ENCODE measurements around the gene ANAPC10.

ANAPC10 gene

GRCh38 chr4:145066063-145066501 is 31.9 kb downstream of the ANAPC10 start:
- no peaks in the 10 kb centered on the region for H3K9me3 ChIP-seq (ENCODE audit: control insufficient read depth, insufficient read depth, low read length)
- no peaks in the 10 kb centered on the region for H3K27me3 ChIP-seq (ENCODE audit: control insufficient read depth, insufficient read depth, low read length)
- H3K4me3 ChIP-seq (ENCODE audit: low read depth, low read length): no peak overlapping the region
- no peak overlapping the region for H3K9ac ChIP-seq (ENCODE audit: low read depth, low read length)
- H3K36me3 ChIP-seq (ENCODE audit: control insufficient read depth, insufficient read depth, low read length): no peaks in the 10 kb centered on the region
- peaks cover 10% of the 10 kb centered on the region for H3K4me1 ChIP-seq (ENCODE audit: control insufficient read depth, insufficient read depth, low read length)

GRCh38 chr4:145061318-145061920 is 36.6 kb downstream of the ANAPC10 start:
- H3K9ac ChIP-seq (ENCODE audit: low read depth, low read length): no peak overlapping the region
- H3K4me1 ChIP-seq (ENCODE audit: control insufficient read depth, insufficient read depth, low read length): peaks cover 8% of the 10 kb centered on the region
- H3K36me3 ChIP-seq (ENCODE audit: control insufficient read depth, insufficient read depth, low read length): no peaks in the 10 kb centered on the region
- H3K27me3 ChIP-seq (ENCODE audit: control insufficient read depth, insufficient read depth, low read length): no peaks in the 10 kb centered on the region
- H3K4me3 ChIP-seq (ENCODE audit: low read depth, low read length): no peak overlapping the region
- H3K9me3 ChIP-seq (ENCODE audit: control insufficient read depth, insufficient read depth, low read length): no peaks in the 10 kb centered on the region

DNA sequence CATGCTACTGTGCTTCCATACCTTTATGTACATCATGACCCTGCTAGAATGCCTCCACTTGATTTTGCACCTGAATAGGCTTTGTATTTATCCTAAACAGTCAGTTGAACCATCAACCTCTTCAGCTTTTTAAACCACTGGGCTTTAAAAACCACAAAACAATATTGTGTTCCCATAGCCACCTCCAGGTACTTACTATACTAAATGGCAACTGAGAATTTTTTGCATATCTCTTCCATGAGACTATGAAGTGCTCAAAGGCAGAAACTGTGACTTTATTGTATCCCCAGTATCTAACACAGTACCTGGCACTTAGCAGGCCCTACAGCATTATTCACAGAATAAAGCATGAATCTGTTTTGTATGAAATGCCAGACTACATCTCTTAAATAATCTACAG is 39.7 kb downstream of the ANAPC10 start:
- no peaks in the 10 kb centered on the region for H3K36me3 ChIP-seq (ENCODE audit: control insufficient read depth, insufficient read depth, low read length)
- H3K27me3 ChIP-seq (ENCODE audit: control insufficient read depth, insufficient read depth, low read length): no peaks in the 10 kb centered on the region
- no peak overlapping the region for H3K9ac ChIP-seq (ENCODE audit: low read depth, low read length)
- no peak overlapping the region for H3K4me3 ChIP-seq (ENCODE audit: low read depth, low read length)
- H3K4me1 ChIP-seq (ENCODE audit: control insufficient read depth, insufficient read depth, low read length): no peaks in the 10 kb centered on the region
- no peaks in the 10 kb centered on the region for H3K9me3 ChIP-seq (ENCODE audit: control insufficient read depth, insufficient read depth, low read length)

- Histone ChIP-seq H3K36me3 (ENCODE audit: control insufficient read depth, insufficient read depth, low read length) (no peaks in the 10 kb centered on the region), H3K9me3 (ENCODE audit: control insufficient read depth, insufficient read depth, low read length) (no peaks in the 10 kb centered on the region), H3K4me3 (ENCODE audit: low read depth, low read length) (no peak overlapping the region), H3K9ac (ENCODE audit: low read depth, low read length) (no peak overlapping the region), H3K27me3 (ENCODE audit: control insufficient read depth, insufficient read depth, low read length) (no peaks in the 10 kb centered on the region), H3K4me1 (ENCODE audit: control insufficient read depth, insufficient read depth, low read length) (no peaks in the 10 kb centered on the region)
Measured at GRCh38 chr4:145056325-145057130, 41.5 kb downstream of the ANAPC10 start.

DNA sequence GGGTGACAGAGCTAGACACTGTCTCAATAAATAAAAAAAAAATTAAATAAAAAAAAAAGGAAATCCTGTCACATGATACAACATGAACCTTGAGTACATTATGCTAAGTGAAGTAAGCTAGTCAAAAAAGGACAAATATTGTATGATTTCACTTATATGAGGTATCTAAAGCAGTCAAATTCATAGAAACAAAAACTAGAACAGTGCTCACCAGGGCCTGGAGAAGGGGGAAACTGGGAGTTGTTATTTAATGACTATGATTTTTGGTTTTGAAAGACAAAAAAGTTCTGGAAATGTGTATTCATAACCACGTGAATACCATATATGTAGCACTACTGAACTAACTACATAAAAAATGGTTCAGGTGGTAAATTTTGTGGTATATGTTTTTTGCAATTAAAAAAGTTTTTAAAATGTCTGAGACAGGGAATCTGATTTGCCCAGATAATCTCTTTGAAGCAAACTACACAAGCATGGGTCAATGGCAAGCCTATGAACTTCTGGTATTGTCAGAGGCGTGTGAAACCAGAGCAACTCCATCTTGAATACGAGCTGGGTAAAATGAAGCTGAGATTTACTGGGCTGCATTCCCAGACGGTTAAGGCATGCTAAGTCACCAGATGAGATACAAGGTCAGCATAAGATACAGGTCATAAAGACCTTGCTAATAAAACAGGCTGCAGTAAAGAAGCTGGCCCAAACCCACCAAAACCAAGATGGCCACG is 42.3 kb downstream of the ANAPC10 start:
- no peaks in the 10 kb centered on the region for H3K4me1 ChIP-seq (ENCODE audit: control insufficient read depth, insufficient read depth, low read length)
- H3K36me3 ChIP-seq (ENCODE audit: control insufficient read depth, insufficient read depth, low read length): no peaks in the 10 kb centered on the region
- H3K9ac ChIP-seq (ENCODE audit: low read depth, low read length): no peak overlapping the region
- H3K4me3 ChIP-seq (ENCODE audit: low read depth, low read length): no peak overlapping the region
- H3K27me3 ChIP-seq (ENCODE audit: control insufficient read depth, insufficient read depth, low read length): no peaks in the 10 kb centered on the region
- no peaks in the 10 kb centered on the region for H3K9me3 ChIP-seq (ENCODE audit: control insufficient read depth, insufficient read depth, low read length)

DNA sequence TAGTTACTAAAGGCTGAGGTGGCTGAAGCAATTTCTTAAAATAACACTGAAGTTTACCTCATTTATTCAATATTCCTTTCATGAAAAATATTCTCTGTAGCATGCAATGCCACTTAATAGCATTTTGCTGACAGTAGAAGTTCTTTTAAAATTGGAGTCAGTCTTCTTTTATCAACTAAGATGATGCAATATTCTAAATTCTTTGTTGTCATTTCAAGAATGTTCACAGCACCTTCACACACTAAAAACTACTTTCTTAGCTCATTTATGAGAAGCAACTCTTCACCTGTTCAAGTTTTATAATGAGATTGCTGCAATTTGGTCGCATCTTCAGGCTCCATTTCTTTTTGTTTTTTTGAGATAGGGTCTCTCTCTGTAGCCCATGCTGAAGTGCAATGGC is 48.8 kb downstream of the ANAPC10 start:
- no peak overlapping the region for H3K4me3 ChIP-seq (ENCODE audit: low read depth, low read length)

GRCh38 chr4:145048817-145049216 is 49.2 kb downstream of the ANAPC10 start:
- Histone ChIP-seq H3K4me3 (ENCODE audit: low read depth, low read length) (no peak overlapping the region), H3K9me3 (ENCODE audit: control insufficient read depth, insufficient read depth, low read length) (no peaks in the 10 kb centered on the region), H3K9ac (ENCODE audit: low read depth, low read length) (no peak overlapping the region), H3K27me3 (ENCODE audit: control insufficient read depth, insufficient read depth, low read length) (no peaks in the 10 kb centered on the region), H3K4me1 (ENCODE audit: control insufficient read depth, insufficient read depth, low read length) (no peaks in the 10 kb centered on the region), H3K36me3 (ENCODE audit: control insufficient read depth, insufficient read depth, low read length) (no peaks in the 10 kb centered on the region)

More for the DNA sequence above, 48.8 kb downstream of the ANAPC10 start:
- H3K36me3 ChIP-seq (ENCODE audit: control insufficient read depth, insufficient read depth, low read length): no peaks in the 10 kb centered on the region
- H3K9me3 ChIP-seq (ENCODE audit: control insufficient read depth, insufficient read depth, low read length): no peaks in the 10 kb centered on the region
- H3K9ac ChIP-seq (ENCODE audit: low read depth, low read length): no peak overlapping the region
- no peaks in the 10 kb centered on the region for H3K4me1 ChIP-seq (ENCODE audit: control insufficient read depth, insufficient read depth, low read length)
- no peaks in the 10 kb centered on the region for H3K27me3 ChIP-seq (ENCODE audit: control insufficient read depth, insufficient read depth, low read length)

DNA sequence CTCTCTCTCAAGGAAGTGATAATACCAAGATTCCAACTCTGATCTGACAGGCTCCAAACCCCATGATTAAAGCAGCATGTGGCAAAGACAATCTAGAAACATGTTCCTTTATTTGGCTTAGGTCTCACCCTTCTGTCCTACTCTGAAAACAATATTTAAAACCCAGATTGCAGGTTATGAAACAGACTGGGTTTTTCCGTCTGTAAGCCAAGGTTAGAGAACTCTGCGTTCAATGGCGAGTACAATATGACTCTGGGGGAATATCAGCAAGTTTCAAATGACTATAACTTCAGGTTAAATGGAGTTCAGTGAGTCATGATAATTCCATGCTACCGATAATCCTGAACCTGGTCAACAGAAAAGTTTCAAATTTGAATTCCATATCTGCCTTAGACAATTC is 50.8 kb downstream of the ANAPC10 start:
- Histone ChIP-seq H3K4me1 (ENCODE audit: control insufficient read depth, insufficient read depth, low read length) (no peaks in the 10 kb centered on the region), H3K27me3 (ENCODE audit: control insufficient read depth, insufficient read depth, low read length) (no peaks in the 10 kb centered on the region), H3K9ac (ENCODE audit: low read depth, low read length) (no peak overlapping the region), H3K9me3 (ENCODE audit: control insufficient read depth, insufficient read depth, low read length) (no peaks in the 10 kb centered on the region), H3K4me3 (ENCODE audit: low read depth, low read length) (no peak overlapping the region), H3K36me3 (ENCODE audit: control insufficient read depth, insufficient read depth, low read length) (no peaks in the 10 kb centered on the region)

DNA sequence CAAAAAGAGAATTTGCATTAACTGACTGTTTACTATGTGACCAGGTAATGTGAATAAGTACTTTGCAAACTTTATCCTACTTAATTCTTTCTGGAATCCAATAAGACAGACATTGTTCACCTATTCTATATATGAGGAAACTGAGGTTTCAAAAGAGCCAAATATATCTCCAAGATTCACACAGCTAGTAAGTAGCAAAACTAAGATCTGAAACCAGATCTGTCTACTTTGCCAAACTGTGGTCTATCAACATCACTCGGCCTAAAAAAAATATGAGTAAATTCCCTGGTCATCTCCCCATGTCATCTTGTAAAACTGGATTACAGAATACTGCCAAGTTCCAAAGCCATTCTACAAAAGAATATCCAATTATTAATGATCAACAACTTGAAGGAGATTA is 52.8 kb downstream of the ANAPC10 start:
- Histone ChIP-seq H3K4me1 (ENCODE audit: control insufficient read depth, insufficient read depth, low read length) (no peaks in the 10 kb centered on the region), H3K36me3 (ENCODE audit: control insufficient read depth, insufficient read depth, low read length) (no peaks in the 10 kb centered on the region), H3K9me3 (ENCODE audit: control insufficient read depth, insufficient read depth, low read length) (no peaks in the 10 kb centered on the region), H3K27me3 (ENCODE audit: control insufficient read depth, insufficient read depth, low read length) (no peaks in the 10 kb centered on the region), H3K4me3 (ENCODE audit: low read depth, low read length) (no peak overlapping the region), H3K9ac (ENCODE audit: low read depth, low read length) (no peak overlapping the region)

GRCh38 chr4:145044341-145044740 is 53.7 kb downstream of the ANAPC10 start:
- Histone ChIP-seq H3K36me3 (ENCODE audit: control insufficient read depth, insufficient read depth, low read length) (no peaks in the 10 kb centered on the region), H3K27me3 (ENCODE audit: control insufficient read depth, insufficient read depth, low read length) (no peaks in the 10 kb centered on the region), H3K4me1 (ENCODE audit: control insufficient read depth, insufficient read depth, low read length) (no peaks in the 10 kb centered on the region), H3K4me3 (ENCODE audit: low read depth, low read length) (no peak overlapping the region), H3K9ac (ENCODE audit: low read depth, low read length) (no peak overlapping the region), H3K9me3 (ENCODE audit: control insufficient read depth, insufficient read depth, low read length) (no peaks in the 10 kb centered on the region)

- H3K9ac ChIP-seq (ENCODE audit: low read depth, low read length): no peak overlapping the region
- H3K27me3 ChIP-seq (ENCODE audit: control insufficient read depth, insufficient read depth, low read length): no peaks in the 10 kb centered on the region
- no peak overlapping the region for H3K4me3 ChIP-seq (ENCODE audit: low read depth, low read length)
- H3K36me3 ChIP-seq (ENCODE audit: control insufficient read depth, insufficient read depth, low read length): no peaks in the 10 kb centered on the region
- H3K9me3 ChIP-seq (ENCODE audit: control insufficient read depth, insufficient read depth, low read length): no peaks in the 10 kb centered on the region
- no peaks in the 10 kb centered on the region for H3K4me1 ChIP-seq (ENCODE audit: control insufficient read depth, insufficient read depth, low read length)
Measured at GRCh38 chr4:145043306-145043705, 54.7 kb downstream of the ANAPC10 start.

Data from iPS-15b (cell line).